Neural progenitor cell (in vitro differentiated cells): ENCODE results near the gene ZNF334. TPM values are rescaled to one million over a fixed set of nuclear protein-coding genes. Genes with fewer than 3 reads are reported as not detected.

Source experiments
- DNase-seq: peaks from one replicate; pipeline ENCODE4 v3.0.0-alpha.2; 2016; ENCODE audit warnings: low spot score
- H2AFZ ChIP-seq: fragments of 200-600 bp; sonication (generic); replicated peaks from 2 replicates; pipeline ENCODE4 v1.6.1; 2016; ENCODE audit warnings: antibody characterized with exemption
- H3F3A ChIP-seq: fragments of 200-600 bp; sonication (generic); 2 replicates; pipeline ENCODE4 v1.6.1; 2016; ENCODE audit warnings: antibody characterized with exemption, low read depth
- H3K27ac ChIP-seq: fragments of 200-600 bp; sonication (generic); 2 replicates; pipeline ENCODE4 v1.5.1; 2016; ENCODE audit warnings: mild to moderate bottlenecking
- H3K27me3 ChIP-seq: fragments of 200-600 bp; sonication (generic); 2 replicates; pipeline ENCODE4 v1.6.1; 2016; ENCODE audit warnings: mild to moderate bottlenecking, moderate library complexity
- H3K36me3 ChIP-seq: fragments of 200-600 bp; sonication (generic); 2 replicates; pipeline ENCODE4 v1.5.1; 2016
- H3K4me1 ChIP-seq: fragments of 200-600 bp; sonication (generic); 2 replicates; pipeline ENCODE4 v1.6.1; 2016; ENCODE audit warnings: mixed run types
- H3K4me2 ChIP-seq: fragments of 200-600 bp; sonication (generic); 2 replicates; pipeline ENCODE4 v1.6.1; 2016
- H3K4me3 ChIP-seq: fragments of 200-600 bp; sonication (generic); 2 replicates; pipeline ENCODE4 v1.5.1; 2016
- H3K79me2 ChIP-seq: fragments of 200-600 bp; sonication (generic); 2 replicates; pipeline ENCODE4 v1.6.1; 2016; ENCODE audit warnings: low read depth
- H3K9ac ChIP-seq: fragments of 200-600 bp; sonication (generic); 2 replicates; pipeline ENCODE4 v1.6.1; 2016
- H3K9me3 ChIP-seq: fragments of 200-600 bp; sonication (generic); 2 replicates; pipeline ENCODE4 v1.5.1; 2016; ENCODE audit warnings: low read depth
- H4K20me1 ChIP-seq: fragments of 200-600 bp; sonication (generic); 2 replicates; pipeline ENCODE4 v1.6.1; 2016; ENCODE audit warnings: low read depth
- H3K27ac Mint-ChIP-seq: 3 replicates; pipeline ENCODE4 v1.8.0; 2021; ENCODE audit warnings: mixed read lengths
- H3K27me3 Mint-ChIP-seq: 2 replicates; pipeline ENCODE4 v1.8.0; 2022; ENCODE audit warnings: low read depth, mild to moderate bottlenecking, inconsistent platforms, moderate library complexity, mixed read lengths; ENCODE audit not compliant: insufficient read depth
- H3K36me3 Mint-ChIP-seq: 3 replicates; pipeline ENCODE4 v1.8.0; 2021; ENCODE audit warnings: mixed read lengths
- H3K4me1 Mint-ChIP-seq: 3 replicates; pipeline ENCODE4 v1.8.0; 2021; ENCODE audit warnings: mixed read lengths
- H3K4me3 Mint-ChIP-seq: 3 replicates; pipeline ENCODE4 v1.8.0; 2021; ENCODE audit warnings: mild to moderate bottlenecking, moderate library complexity, mixed read lengths
- H3K9me3 Mint-ChIP-seq: 3 replicates; pipeline ENCODE4 v1.8.0; 2020; ENCODE audit warnings: mixed read lengths
- CTCF ChIP-seq: fragments of 200-600 bp; sonication (generic); IDR thresholded peaks from 2 replicates; pipeline ENCODE4 v1.5.1; 2017; ENCODE audit warnings: antibody characterized with exemption, mild to moderate bottlenecking
- EZH2 ChIP-seq: fragments of 200-600 bp; sonication (generic); IDR thresholded peaks from 2 replicates; pipeline ENCODE4 v1.6.1; 2017; ENCODE audit warnings: antibody characterized with exemption, mild to moderate bottlenecking, moderate library complexity
- EZH2phosphoT487 ChIP-seq: fragments of 200-600 bp; sonication (generic); IDR thresholded peaks from 2 replicates; pipeline ENCODE4 v1.6.1; 2017; ENCODE audit warnings: antibody characterized with exemption
- total RNA-seq: library from RNA; depleted of rRNA; stranded (reverse); fragments of >200 nt; gene quantifications from 2 replicates; pipeline ENCODE4 v1.2.3, GENCODE V29; 2015; ENCODE audit warnings: low replicate concordance

Gene ZNF334
- total RNA-seq = 29.0 and 45.9 TPM in 2 replicates

GRCh38 chr20:46512943-46513844, at the start of gene ZNF334:
TSS of gene ZNF334 (minus strand) at chr20:46513559. CDS start at chr20:46512102, 1,457 bp downstream.
- Histone ChIP-seq H3F3A (no peaks in the 10 kb centered on the region), H3K4me2 (peak within 1 kb of the TSS; percentile 93), H3K79me2 (peaks cover 15% of the 10 kb centered on the region), H3K4me3 (peak within 1 kb of the TSS; percentile 74), H3K27me3 (peaks cover 19% of the 10 kb centered on the region), H3K4me1 (peaks cover 7% of the 10 kb centered on the region), H3K9me3 (no peaks in the 10 kb centered on the region), H3K36me3 (peaks cover 12% of the 10 kb centered on the region), H4K20me1 (no peaks in the 10 kb centered on the region), H3K9ac (peak within 1 kb of the TSS; percentile 62), H3K27ac (no peak within 1 kb of the TSS), H2AFZ (peak within 1 kb of the TSS; percentile 70)
- H3K27ac Mint-ChIP-seq = peak within 1 kb of the TSS; percentile 74
- DNase-seq = peak; percentile 85
- TF ChIP-seq EZH2phosphoT487 (no peak), CTCF (no peak), EZH2 (peak; percentile 33)
- H3K9me3 Mint-ChIP-seq = peaks cover 14% of the 10 kb centered on the region
- peak within 1 kb of the TSS; percentile 91 for H3K4me3 Mint-ChIP-seq
- H3K27me3 Mint-ChIP-seq = no peaks in the 10 kb centered on the region
- peaks cover 17% of the 10 kb centered on the region for H3K36me3 Mint-ChIP-seq
- H3K4me1 Mint-ChIP-seq = peaks cover 2% of the 10 kb centered on the region

- no peaks in the 10 kb centered on the region for H3K27me3 ChIP-seq
These were observed 49.2 kb upstream of the ZNF334 start for GRCh38 chr20:46562373-46563169.

GRCh38 chr20:46562009-46562372, 48.6 kb upstream of the ZNF334 start:
- Histone ChIP-seq H2AFZ (peak overlapping the region; percentile 98), H3K4me1 (peaks cover 28% of the 10 kb centered on the region), H3K27ac (no peak overlapping the region), H3F3A (peaks cover 29% of the 10 kb centered on the region), H3K9me3 (no peaks in the 10 kb centered on the region), H3K9ac (no peak overlapping the region), H3K4me3 (peak overlapping the region; percentile 31), H4K20me1 (no peaks in the 10 kb centered on the region), H3K27me3 (no peaks in the 10 kb centered on the region), H3K4me2 (peak overlapping the region; percentile 75), H3K79me2 (no peaks in the 10 kb centered on the region), H3K36me3 (no peaks in the 10 kb centered on the region)
- peaks cover 8% of the 10 kb centered on the region for H3K27me3 Mint-ChIP-seq
- no peak for DNase-seq
- no peaks in the 10 kb centered on the region for H3K36me3 Mint-ChIP-seq
- H3K9me3 Mint-ChIP-seq = no peaks in the 10 kb centered on the region
- no peak overlapping the region for H3K27ac Mint-ChIP-seq
- TF ChIP-seq CTCF = no peak
- TF ChIP-seq EZH2phosphoT487 = no peak
- no peak overlapping the region for H3K4me3 Mint-ChIP-seq
- H3K4me1 Mint-ChIP-seq = peaks cover 33% of the 10 kb centered on the region

More at GRCh38 chr20:46562373-46563169, 49.2 kb upstream of the ZNF334 start:
- Histone ChIP-seq H4K20me1 (no peaks in the 10 kb centered on the region), H3K9ac (no peak overlapping the region), H3F3A (peaks cover 29% of the 10 kb centered on the region), H3K4me1 (peaks cover 28% of the 10 kb centered on the region), H3K4me3 (peak overlapping the region; percentile 31), H3K36me3 (no peaks in the 10 kb centered on the region), H2AFZ (peak overlapping the region; percentile 98), H3K9me3 (no peaks in the 10 kb centered on the region), H3K27ac (peak overlapping the region; percentile 51), H3K4me2 (peak overlapping the region; percentile 75), H3K79me2 (no peaks in the 10 kb centered on the region)
- H3K9me3 Mint-ChIP-seq = no peaks in the 10 kb centered on the region
- H3K4me3 Mint-ChIP-seq = no peak overlapping the region
- H3K27me3 Mint-ChIP-seq = peaks cover 8% of the 10 kb centered on the region
- H3K36me3 Mint-ChIP-seq = no peaks in the 10 kb centered on the region
- no peak overlapping the region for H3K27ac Mint-ChIP-seq
- TF ChIP-seq CTCF (peak; percentile 96), EZH2phosphoT487 (no peak)
- peaks cover 33% of the 10 kb centered on the region for H3K4me1 Mint-ChIP-seq
- peak; percentile 77 for DNase-seq
